GM23338 (cell line): ENCODE measurements around the gene AMPD3.

ENCODE experiments used
- CREB1 ChIP-seq: fragments of 250-450 bp; sonication (Bioruptor Pico); IDR thresholded peaks from 2 replicates; pipeline ENCODE4 v1.5.0; 2020; ENCODE audit warnings: low read depth, mild to moderate bottlenecking, moderate library complexity
- EZH2 ChIP-seq: fragments of 200-600 bp; sonication (generic); IDR thresholded peaks from one replicate; pipeline ENCODE4 v1.8.0; 2017; ENCODE audit warnings: antibody characterized with exemption, mild to moderate bottlenecking, low read depth; ENCODE audit not compliant: unreplicated experiment
- EZH2phosphoT487 ChIP-seq: fragments of 200-600 bp; sonication (generic); IDR thresholded peaks from one replicate; pipeline ENCODE4 v1.8.1; 2018; ENCODE audit warnings: antibody characterized with exemption; ENCODE audit not compliant: unreplicated experiment
- JUNB ChIP-seq: IDR thresholded peaks from one replicate; pipeline ENCODE4 v1.6.1; 2016; ENCODE audit warnings: antibody characterized with exemption; ENCODE audit not compliant: unreplicated experiment
- NANOG ChIP-seq: IDR thresholded peaks from 2 replicates; pipeline ENCODE4 v1.6.1; 2016; ENCODE audit warnings: antibody characterized with exemption, borderline replicate concordance
- POLR2AphosphoS5 ChIP-seq: IDR thresholded peaks from 2 replicates; pipeline ENCODE4 v1.6.1; 2016; ENCODE audit warnings: antibody characterized with exemption, low read depth
- STAT1 ChIP-seq: IDR thresholded peaks from one replicate; pipeline ENCODE4 v1.6.1; 2016; ENCODE audit warnings: antibody characterized with exemption; ENCODE audit not compliant: unreplicated experiment
- ZNF114 ChIP-seq: fragments of 250-450 bp; sonication (Bioruptor Pico); IDR thresholded peaks from 2 replicates; pipeline ENCODE4 v1.5.0; 2020; ENCODE audit warnings: mild to moderate bottlenecking, moderate library complexity
- ZNF331 ChIP-seq: fragments of 250-450 bp; sonication (Bioruptor Pico); IDR thresholded peaks from 2 replicates; pipeline ENCODE4 v1.5.0; 2020; ENCODE audit warnings: low read depth, mild to moderate bottlenecking, moderate library complexity
- TF ChIP-seq, protein P1 (sequence below), 2 experiments: fragments of 200-600 bp in 1 of 2; sonication (generic) in 1 of 2; conservative IDR thresholded peaks; 2 replicates each; pipeline versions ENCODE4 v1.5.1 to v1.6.1; 2016 to 2017; ENCODE audit warnings: antibody characterized with exemption in 2 of 2, low read depth in 2 of 2, mild to moderate bottlenecking in 2 of 2, moderate library complexity in 1 of 2
- TF ChIP-seq, protein P2 (sequence below): IDR thresholded peaks from one replicate; pipeline ENCODE4 v1.6.1; 2018; ENCODE audit warnings: antibody characterized with exemption; ENCODE audit not compliant: unreplicated experiment
- TF ChIP-seq, protein P3 (sequence below): fragments of 250-450 bp; sonication (Bioruptor Pico); IDR thresholded peaks from 2 replicates; pipeline ENCODE4 v1.5.0; 2020; ENCODE audit warnings: mild to moderate bottlenecking, moderate library complexity
- TF ChIP-seq, protein P4 (sequence below): IDR thresholded peaks from 2 replicates; pipeline ENCODE4 v1.6.1; 2016; ENCODE audit warnings: antibody characterized with exemption

DNA sequence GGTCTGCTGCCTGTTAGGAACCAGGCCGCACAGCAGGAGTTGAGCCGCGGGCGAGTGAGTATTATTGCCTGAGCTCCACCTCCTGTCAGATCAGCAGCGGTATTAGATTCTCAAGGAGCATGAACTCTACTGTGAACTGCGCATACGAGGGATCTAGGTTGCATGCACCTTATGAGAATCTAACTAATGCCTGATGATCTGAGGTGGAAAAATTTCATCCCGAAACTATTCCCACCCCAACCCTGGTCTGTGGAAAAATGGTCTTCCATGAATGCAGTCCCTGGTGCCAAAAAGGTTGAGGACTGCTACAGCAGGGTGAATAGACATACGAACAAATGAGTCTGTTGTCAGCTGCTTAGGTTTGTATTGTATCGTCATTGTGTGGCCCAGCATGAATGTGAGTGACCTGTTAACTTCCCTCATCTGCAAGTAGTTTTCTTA, 56.1 kb downstream of the AMPD3 start:
- TF ChIP-seq, protein P1, sequence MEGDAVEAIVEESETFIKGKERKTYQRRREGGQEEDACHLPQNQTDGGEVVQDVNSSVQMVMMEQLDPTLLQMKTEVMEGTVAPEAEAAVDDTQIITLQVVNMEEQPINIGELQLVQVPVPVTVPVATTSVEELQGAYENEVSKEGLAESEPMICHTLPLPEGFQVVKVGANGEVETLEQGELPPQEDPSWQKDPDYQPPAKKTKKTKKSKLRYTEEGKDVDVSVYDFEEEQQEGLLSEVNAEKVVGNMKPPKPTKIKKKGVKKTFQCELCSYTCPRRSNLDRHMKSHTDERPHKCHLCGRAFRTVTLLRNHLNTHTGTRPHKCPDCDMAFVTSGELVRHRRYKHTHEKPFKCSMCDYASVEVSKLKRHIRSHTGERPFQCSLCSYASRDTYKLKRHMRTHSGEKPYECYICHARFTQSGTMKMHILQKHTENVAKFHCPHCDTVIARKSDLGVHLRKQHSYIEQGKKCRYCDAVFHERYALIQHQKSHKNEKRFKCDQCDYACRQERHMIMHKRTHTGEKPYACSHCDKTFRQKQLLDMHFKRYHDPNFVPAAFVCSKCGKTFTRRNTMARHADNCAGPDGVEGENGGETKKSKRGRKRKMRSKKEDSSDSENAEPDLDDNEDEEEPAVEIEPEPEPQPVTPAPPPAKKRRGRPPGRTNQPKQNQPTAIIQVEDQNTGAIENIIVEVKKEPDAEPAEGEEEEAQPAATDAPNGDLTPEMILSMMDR (conservative IDR thresholded peaks at IDR 0.05; ENCODE audit: low read depth in 2 of 2) = no peak
- TF ChIP-seq EZH2 (no peak), EZH2phosphoT487 (no peak), ZNF331 (CRISPR knock-in tag) (no peak), CREB1 (peak; percentile 59), POLR2AphosphoS5 (no peak), STAT1 (no peak), JUNB (no peak), NANOG (peak; percentile 42; the same call in 1 of the 2 replicates), ZNF114 (CRISPR knock-in tag) (no peak)
- TF ChIP-seq, protein P2, sequence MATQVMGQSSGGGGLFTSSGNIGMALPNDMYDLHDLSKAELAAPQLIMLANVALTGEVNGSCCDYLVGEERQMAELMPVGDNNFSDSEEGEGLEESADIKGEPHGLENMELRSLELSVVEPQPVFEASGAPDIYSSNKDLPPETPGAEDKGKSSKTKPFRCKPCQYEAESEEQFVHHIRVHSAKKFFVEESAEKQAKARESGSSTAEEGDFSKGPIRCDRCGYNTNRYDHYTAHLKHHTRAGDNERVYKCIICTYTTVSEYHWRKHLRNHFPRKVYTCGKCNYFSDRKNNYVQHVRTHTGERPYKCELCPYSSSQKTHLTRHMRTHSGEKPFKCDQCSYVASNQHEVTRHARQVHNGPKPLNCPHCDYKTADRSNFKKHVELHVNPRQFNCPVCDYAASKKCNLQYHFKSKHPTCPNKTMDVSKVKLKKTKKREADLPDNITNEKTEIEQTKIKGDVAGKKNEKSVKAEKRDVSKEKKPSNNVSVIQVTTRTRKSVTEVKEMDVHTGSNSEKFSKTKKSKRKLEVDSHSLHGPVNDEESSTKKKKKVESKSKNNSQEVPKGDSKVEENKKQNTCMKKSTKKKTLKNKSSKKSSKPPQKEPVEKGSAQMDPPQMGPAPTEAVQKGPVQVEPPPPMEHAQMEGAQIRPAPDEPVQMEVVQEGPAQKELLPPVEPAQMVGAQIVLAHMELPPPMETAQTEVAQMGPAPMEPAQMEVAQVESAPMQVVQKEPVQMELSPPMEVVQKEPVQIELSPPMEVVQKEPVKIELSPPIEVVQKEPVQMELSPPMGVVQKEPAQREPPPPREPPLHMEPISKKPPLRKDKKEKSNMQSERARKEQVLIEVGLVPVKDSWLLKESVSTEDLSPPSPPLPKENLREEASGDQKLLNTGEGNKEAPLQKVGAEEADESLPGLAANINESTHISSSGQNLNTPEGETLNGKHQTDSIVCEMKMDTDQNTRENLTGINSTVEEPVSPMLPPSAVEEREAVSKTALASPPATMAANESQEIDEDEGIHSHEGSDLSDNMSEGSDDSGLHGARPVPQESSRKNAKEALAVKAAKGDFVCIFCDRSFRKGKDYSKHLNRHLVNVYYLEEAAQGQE = no peak
- TF ChIP-seq, protein P3, sequence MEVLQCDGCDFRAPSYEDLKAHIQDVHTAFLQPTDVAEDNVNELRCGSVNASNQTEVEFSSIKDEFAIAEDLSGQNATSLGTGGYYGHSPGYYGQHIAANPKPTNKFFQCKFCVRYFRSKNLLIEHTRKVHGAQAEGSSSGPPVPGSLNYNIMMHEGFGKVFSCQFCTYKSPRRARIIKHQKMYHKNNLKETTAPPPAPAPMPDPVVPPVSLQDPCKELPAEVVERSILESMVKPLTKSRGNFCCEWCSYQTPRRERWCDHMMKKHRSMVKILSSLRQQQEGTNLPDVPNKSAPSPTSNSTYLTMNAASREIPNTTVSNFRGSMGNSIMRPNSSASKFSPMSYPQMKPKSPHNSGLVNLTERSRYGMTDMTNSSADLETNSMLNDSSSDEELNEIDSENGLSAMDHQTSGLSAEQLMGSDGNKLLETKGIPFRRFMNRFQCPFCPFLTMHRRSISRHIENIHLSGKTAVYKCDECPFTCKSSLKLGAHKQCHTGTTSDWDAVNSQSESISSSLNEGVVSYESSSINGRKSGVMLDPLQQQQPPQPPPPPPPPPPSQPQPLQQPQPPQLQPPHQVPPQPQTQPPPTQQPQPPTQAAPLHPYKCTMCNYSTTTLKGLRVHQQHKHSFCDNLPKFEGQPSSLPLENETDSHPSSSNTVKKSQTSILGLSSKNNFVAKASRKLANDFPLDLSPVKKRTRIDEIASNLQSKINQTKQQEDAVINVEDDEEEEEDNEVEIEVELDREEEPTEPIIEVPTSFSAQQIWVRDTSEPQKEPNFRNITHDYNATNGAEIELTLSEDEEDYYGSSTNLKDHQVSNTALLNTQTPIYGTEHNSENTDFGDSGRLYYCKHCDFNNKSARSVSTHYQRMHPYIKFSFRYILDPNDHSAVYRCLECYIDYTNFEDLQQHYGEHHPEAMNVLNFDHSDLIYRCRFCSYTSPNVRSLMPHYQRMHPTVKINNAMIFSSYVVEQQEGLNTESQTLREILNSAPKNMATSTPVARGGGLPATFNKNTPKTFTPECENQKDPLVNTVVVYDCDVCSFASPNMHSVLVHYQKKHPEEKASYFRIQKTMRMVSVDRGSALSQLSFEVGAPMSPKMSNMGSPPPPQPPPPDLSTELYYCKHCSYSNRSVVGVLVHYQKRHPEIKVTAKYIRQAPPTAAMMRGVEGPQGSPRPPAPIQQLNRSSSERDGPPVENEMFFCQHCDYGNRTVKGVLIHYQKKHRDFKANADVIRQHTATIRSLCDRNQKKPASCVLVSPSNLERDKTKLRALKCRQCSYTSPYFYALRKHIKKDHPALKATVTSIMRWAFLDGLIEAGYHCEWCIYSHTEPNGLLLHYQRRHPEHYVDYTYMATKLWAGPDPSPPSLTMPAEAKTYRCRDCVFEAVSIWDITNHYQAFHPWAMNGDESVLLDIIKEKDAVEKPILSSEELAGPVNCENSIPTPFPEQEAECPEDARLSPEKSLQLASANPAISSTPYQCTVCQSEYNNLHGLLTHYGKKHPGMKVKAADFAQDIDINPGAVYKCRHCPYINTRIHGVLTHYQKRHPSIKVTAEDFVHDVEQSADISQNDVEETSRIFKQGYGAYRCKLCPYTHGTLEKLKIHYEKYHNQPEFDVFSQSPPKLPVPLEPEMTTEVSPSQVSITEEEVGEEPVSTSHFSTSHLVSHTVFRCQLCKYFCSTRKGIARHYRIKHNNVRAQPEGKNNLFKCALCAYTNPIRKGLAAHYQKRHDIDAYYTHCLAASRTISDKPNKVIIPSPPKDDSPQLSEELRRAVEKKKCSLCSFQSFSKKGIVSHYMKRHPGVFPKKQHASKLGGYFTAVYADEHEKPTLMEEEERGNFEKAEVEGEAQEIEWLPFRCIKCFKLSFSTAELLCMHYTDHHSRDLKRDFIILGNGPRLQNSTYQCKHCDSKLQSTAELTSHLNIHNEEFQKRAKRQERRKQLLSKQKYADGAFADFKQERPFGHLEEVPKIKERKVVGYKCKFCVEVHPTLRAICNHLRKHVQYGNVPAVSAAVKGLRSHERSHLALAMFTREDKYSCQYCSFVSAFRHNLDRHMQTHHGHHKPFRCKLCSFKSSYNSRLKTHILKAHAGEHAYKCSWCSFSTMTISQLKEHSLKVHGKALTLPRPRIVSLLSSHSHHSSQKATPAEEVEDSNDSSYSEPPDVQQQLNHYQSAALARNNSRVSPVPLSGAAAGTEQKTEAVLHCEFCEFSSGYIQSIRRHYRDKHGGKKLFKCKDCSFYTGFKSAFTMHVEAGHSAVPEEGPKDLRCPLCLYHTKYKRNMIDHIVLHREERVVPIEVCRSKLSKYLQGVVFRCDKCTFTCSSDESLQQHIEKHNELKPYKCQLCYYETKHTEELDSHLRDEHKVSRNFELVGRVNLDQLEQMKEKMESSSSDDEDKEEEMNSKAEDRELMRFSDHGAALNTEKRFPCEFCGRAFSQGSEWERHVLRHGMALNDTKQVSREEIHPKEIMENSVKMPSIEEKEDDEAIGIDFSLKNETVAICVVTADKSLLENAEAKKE (CRISPR knock-in tag) = no peak
- TF ChIP-seq, protein P4, sequence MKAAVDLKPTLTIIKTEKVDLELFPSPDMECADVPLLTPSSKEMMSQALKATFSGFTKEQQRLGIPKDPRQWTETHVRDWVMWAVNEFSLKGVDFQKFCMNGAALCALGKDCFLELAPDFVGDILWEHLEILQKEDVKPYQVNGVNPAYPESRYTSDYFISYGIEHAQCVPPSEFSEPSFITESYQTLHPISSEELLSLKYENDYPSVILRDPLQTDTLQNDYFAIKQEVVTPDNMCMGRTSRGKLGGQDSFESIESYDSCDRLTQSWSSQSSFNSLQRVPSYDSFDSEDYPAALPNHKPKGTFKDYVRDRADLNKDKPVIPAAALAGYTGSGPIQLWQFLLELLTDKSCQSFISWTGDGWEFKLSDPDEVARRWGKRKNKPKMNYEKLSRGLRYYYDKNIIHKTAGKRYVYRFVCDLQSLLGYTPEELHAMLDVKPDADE = no peak
